H1 (cell line): ENCODE data around the gene G3BP1. TPM values are rescaled to one million over a fixed set of nuclear protein-coding genes. Genes with fewer than 3 reads are reported as not detected.

Source experiments
- CTCF ChIA-PET: fragments of 300-600 bp; sonication (Branson Sonifier 250); formaldehyde crosslinking; loops from one replicate; lab custom pipeline; 2021; ENCODE audit not compliant: partially characterized antibody; lab: Charles Lee
- POLR2A ChIA-PET: fragments of 300-600 bp; sonication (Branson Sonifier 250); formaldehyde crosslinking; loops from one replicate; lab custom pipeline; 2021; ENCODE audit warnings: inconsistent platforms; ENCODE audit not compliant: partially characterized antibody; lab: Charles Lee
- DNase-seq, 2 experiments: peaks; one replicate each; pipeline versions ENCODE4 v3.0.0 to v3.0.0-alpha.2; 2010 to 2022; ENCODE audit warnings: low spot score in 2 of 2, low read depth in 1 of 2, mixed read lengths in 1 of 2
- FAIRE-seq: peaks from 2 replicates; lab custom pipeline; 2011; peaks lifted over from hg19 to GRCh38; lab: Jason Lieb, UNC
- H2AFZ ChIP-seq: 2 replicates; pipeline ENCODE4 v1.8.1; 2012; ENCODE audit warnings: low read length, inconsistent platforms
- H2AK5ac ChIP-seq: 2 replicates; pipeline ENCODE4 v1.6.1; 2013; ENCODE audit warnings: low read depth, low read length
- H2BK120ac ChIP-seq: replicated peaks from 2 replicates; pipeline ENCODE3; 2013; ENCODE audit warnings: low read depth, low read length, inconsistent platforms
- H2BK12ac ChIP-seq: 2 replicates; pipeline ENCODE4 v1.6.1; 2013; ENCODE audit warnings: low read depth, low read length
- H2BK15ac ChIP-seq: 2 replicates; pipeline ENCODE4 v1.6.1; 2013; ENCODE audit warnings: low read length
- H2BK20ac ChIP-seq: 2 replicates; pipeline ENCODE4 v1.6.1; 2013; ENCODE audit warnings: low read length
- H2BK5ac ChIP-seq: 2 replicates; pipeline ENCODE4 v1.6.1; 2013; ENCODE audit warnings: low read depth, low read length
- H3K14ac ChIP-seq: 2 replicates; pipeline ENCODE4 v1.6.1; 2013; ENCODE audit warnings: inconsistent platforms; ENCODE audit not compliant: insufficient read length
- H3K18ac ChIP-seq: 2 replicates; pipeline ENCODE4 v1.6.1; 2013; ENCODE audit warnings: low read length; ENCODE audit errors: extremely low read depth
- H3K23ac ChIP-seq: 2 replicates; pipeline ENCODE4 v1.6.1; 2013; ENCODE audit warnings: inconsistent platforms; ENCODE audit not compliant: insufficient read length
- H3K23me2 ChIP-seq: 2 replicates; pipeline ENCODE4 v1.6.1; 2013; ENCODE audit warnings: low read depth, low read length
- H3K27ac ChIP-seq: 2 replicates; pipeline ENCODE4 v1.6.1; 2011; ENCODE audit warnings: low read depth, low read length, inconsistent platforms
- H3K27me3 ChIP-seq, 4 experiments: replicated peaks in 1 of 4; 1 replicate in 1 of 4; 2 replicates in 3 of 4; pipeline versions ENCODE4 v1.6.1 to v1.8.1; 2011 to 2013; ENCODE audit warnings: low read length in 3 of 4, mild to moderate bottlenecking in 3 of 4, inconsistent platforms in 2 of 4, mixed read lengths in 2 of 4, moderate library complexity in 1 of 4; ENCODE audit not compliant: control insufficient read depth in 3 of 4, insufficient read depth in 3 of 4; ENCODE audit errors: extremely low read depth in 1 of 4
- H3K36me3 ChIP-seq, 4 experiments: 2 replicates each; pipeline versions ENCODE4 v1.6.1 to v1.8.1; 2011 to 2013; ENCODE audit warnings: mild to moderate bottlenecking in 4 of 4, low read length in 3 of 4, moderate library complexity in 2 of 4, control low read depth in 1 of 4, inconsistent platforms in 1 of 4; ENCODE audit not compliant: insufficient read depth in 4 of 4, control insufficient read depth in 2 of 4
- H3K4ac ChIP-seq: replicated peaks from 2 replicates; pipeline ENCODE3; 2013; ENCODE audit warnings: low read length, low read depth, mixed read lengths, inconsistent platforms; ENCODE audit not compliant: insufficient read length
- H3K4me1 ChIP-seq, 4 experiments: replicated peaks in 1 of 4; 1 replicate in 1 of 4; 2 replicates in 3 of 4; pipeline versions ENCODE4 v1.6.1 to v1.8.1; 2011 to 2013; ENCODE audit warnings: low read length in 3 of 4, inconsistent platforms in 2 of 4, mixed read lengths in 1 of 4; ENCODE audit not compliant: insufficient read depth in 4 of 4, control insufficient read depth in 3 of 4
- H3K4me2 ChIP-seq, 2 experiments: 2 replicates each; pipeline versions ENCODE4 v1.6.1 to v1.8.1; 2011 to 2013; ENCODE audit warnings: low read depth in 2 of 2, low read length in 2 of 2, control low read depth in 1 of 2, inconsistent platforms in 1 of 2, mild to moderate bottlenecking in 1 of 2; ENCODE audit not compliant: insufficient read depth in 1 of 2
- H3K4me3 ChIP-seq, 4 experiments: fragments of 200-600, 300-600 bp in 1 of 4; sonication (generic), shearing (Covaris generic), sonication (Bioruptor Twin) in 1 of 4; 2 replicates each; pipeline versions ENCODE4 v1.5.1 to v1.8.1; 2011 to 2016; ENCODE audit warnings: low read length in 4 of 4, low read depth in 3 of 4, control low read depth in 2 of 4, inconsistent platforms in 2 of 4, mild to moderate bottlenecking in 2 of 4, mixed read lengths in 1 of 4, moderate library complexity in 1 of 4; ENCODE audit not compliant: insufficient read depth in 2 of 4; ENCODE audit errors: extremely low read depth in 1 of 4
- H3K56ac ChIP-seq: replicated peaks from 2 replicates; pipeline ENCODE3; 2013; ENCODE audit warnings: low read depth, mild to moderate bottlenecking, mixed read lengths, low read length, inconsistent platforms; ENCODE audit not compliant: insufficient read length
- H3K79me1 ChIP-seq: 2 replicates; pipeline ENCODE4 v1.6.1; 2013; ENCODE audit warnings: low read depth, low read length, control low read depth
- H3K79me2 ChIP-seq, 2 experiments: 2 replicates each; pipeline versions ENCODE4 v1.6.1 to v1.8.1; 2012 to 2013; ENCODE audit warnings: low read length in 2 of 2, mild to moderate bottlenecking in 2 of 2, inconsistent platforms in 1 of 2; ENCODE audit not compliant: insufficient read depth in 2 of 2, control insufficient read depth in 1 of 2
- H3K9ac ChIP-seq, 4 experiments: replicated peaks in 1 of 4; 1 replicate in 1 of 4; 2 replicates in 3 of 4; pipeline versions ENCODE4 v1.6.1 to v1.8.1; 2011 to 2013; ENCODE audit warnings: low read depth in 3 of 4, low read length in 3 of 4, control low read depth in 2 of 4, mild to moderate bottlenecking in 2 of 4, moderate library complexity in 2 of 4, inconsistent platforms in 1 of 4; ENCODE audit errors: extremely low read depth in 1 of 4
- H3K9me3 ChIP-seq, 2 experiments: 2 replicates each; pipeline versions ENCODE4 v1.6.1 to v1.8.1; 2012 to 2013; ENCODE audit warnings: mild to moderate bottlenecking in 2 of 2, moderate library complexity in 2 of 2, control low read depth in 1 of 2, inconsistent platforms in 1 of 2, low read depth in 1 of 2, low read length in 1 of 2, mixed read lengths in 1 of 2; ENCODE audit not compliant: insufficient read depth in 2 of 2
- H4K20me1 ChIP-seq, 2 experiments: replicated peaks in 1 of 2; 2 replicates each; pipeline versions ENCODE3 to v1.8.1; 2011 to 2013; ENCODE audit warnings: inconsistent platforms in 2 of 2, low read length in 2 of 2, mild to moderate bottlenecking in 1 of 2; ENCODE audit not compliant: insufficient read depth in 2 of 2, control insufficient read depth in 1 of 2
- H4K5ac ChIP-seq: 2 replicates; pipeline ENCODE4 v1.6.1; 2013; ENCODE audit warnings: low read length, low read depth, mixed read lengths, inconsistent platforms; ENCODE audit not compliant: insufficient read length
- H4K8ac ChIP-seq: 2 replicates; pipeline ENCODE4 v1.8.0; 2013; ENCODE audit warnings: mild to moderate bottlenecking, moderate library complexity, low read length, inconsistent platforms; ENCODE audit not compliant: insufficient read depth; ENCODE audit errors: extremely low read depth
- H4K91ac ChIP-seq: replicated peaks from 2 replicates; pipeline ENCODE3; 2013; ENCODE audit warnings: low read length, mixed read lengths, inconsistent platforms; ENCODE audit not compliant: insufficient read length
- BCL11A ChIP-seq, 2 experiments: IDR thresholded peaks; one replicate each; pipeline ENCODE4 v1.6.1; 2011; ENCODE audit warnings: low read depth in 2 of 2, low read length in 2 of 2, mild to moderate bottlenecking in 2 of 2
- JUND ChIP-seq: IDR thresholded peaks from 2 replicates; pipeline ENCODE4 v1.6.1; 2011; ENCODE audit warnings: mild to moderate bottlenecking, improper control_type of control experiment, low read length
- WGBS, 2 experiments: shearing (Covaris generic) in 1 of 2; methylation state at CpG; one replicate each; pipeline versions ENCODE4 v1.1.6 to v1.1.7; 2013 to 2015; ENCODE audit warnings: low lambda C conversion rate in 2 of 2, mixed read lengths in 2 of 2, inconsistent platforms in 1 of 2, low coverage in 1 of 2, missing lambda C conversion rate in 1 of 2; ENCODE audit not compliant: insufficient replicate concordance in 2 of 2, insufficient coverage in 1 of 2, insufficient read length in 1 of 2; ENCODE audit errors: extremely low coverage in 1 of 2, missing lambda C conversion rate in 1 of 2; 5-methylcytosine and 5-hydroxymethylcytosine counted together
- polyA plus RNA-seq, 7 experiments: library from polyadenylated mRNA; depleted of rRNA in 3 of 7; stranded (reverse) in 5 of 7; unstranded in 2 of 7; fragments of >200 nt in 5 of 7; fragments of 200-250 nt in 2 of 7; gene quantifications; 1 replicate in 5 of 7; 2 replicates in 1 of 7; 4 replicates in 1 of 7; pipeline versions ENCODE4 v1.2.1 to v1.2.3, GENCODE V29; 2011 to 2013; ENCODE audit warnings: missing spikeins in 2 of 7, mixed read lengths in 2 of 7
- total RNA-seq: library from RNA; stranded (reverse); fragmentation: NEBNext Ultra II Directional; extraction: Animal tissue kit (Norgen Biotek cat#: 25700); gene quantifications from 2 replicates; pipeline ENCODE4 v1.2.1, GENCODE V29; 2021

G3BP1 gene
- total and polyA plus RNA-seq, 2 of the 8 experiments (the other 6 are each of a cell fraction or from before 2014, with no cell fraction given) = 71.2 to 516 TPM

DNA sequence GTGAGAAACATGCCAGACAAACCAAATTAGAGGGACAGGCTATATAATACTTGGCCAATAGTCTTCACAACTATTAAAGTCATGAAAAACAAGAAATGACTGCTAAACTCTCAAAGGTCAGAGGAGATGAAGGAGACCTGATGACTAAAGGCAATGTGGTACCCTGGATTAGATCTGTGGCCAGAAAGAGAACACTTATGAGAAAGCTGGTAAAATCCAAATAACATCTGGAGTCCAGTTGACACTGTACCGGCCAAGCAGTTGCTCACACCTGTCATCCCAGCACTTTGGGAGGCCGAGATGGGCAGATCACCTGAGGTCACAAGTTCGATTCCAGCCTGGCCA lies 37.7 kb upstream of the G3BP1 start:
- H4K5ac ChIP-seq = no peak overlapping the region
- POLR2A ChIA-PET = no interaction called here
- H2BK12ac ChIP-seq = no peak overlapping the region
- CTCF ChIA-PET = interaction anchor here (16.4 to 38.0 kb wide), 2 partner anchors 15 to 70 kb away, joined by 198 to 991 read pairs; no protein-coding TSS in a partner anchor
- H3K27ac ChIP-seq = no peak overlapping the region
- peaks cover 13 to 17% of the 10 kb centered on the region in 2 experiments for H3K9me3 ChIP-seq
- no peak overlapping the region for H4K8ac ChIP-seq
- no peak overlapping the region for H2BK120ac ChIP-seq
- H3K4ac ChIP-seq = no peak overlapping the region
- 89% methylated on average over 3 of the region's 3 CpGs; no CpG with 5 or more reads in 1 of the 2 experiments for WGBS, 2 experiments
- no peak overlapping the region for H2BK15ac ChIP-seq
- H4K91ac ChIP-seq = no peak overlapping the region
- no peak for FAIRE-seq
- H2AFZ ChIP-seq = no peak overlapping the region
- H3K27me3 ChIP-seq = no peaks in the 10 kb centered on the region
- peaks cover 0 to 7% (median 3%) of the 10 kb centered on the region in 4 experiments; a peak in 3 of 7 replicates for H3K4me1 ChIP-seq
- peaks cover 2% of the 10 kb centered on the region; the same call in 1 of the 2 replicates for H3K23me2 ChIP-seq
- no peak overlapping the region for H2BK5ac ChIP-seq
- no peak overlapping the region for H3K9ac ChIP-seq
- no peak overlapping the region for H3K18ac ChIP-seq
- DNase-seq = no peak
- H4K20me1 ChIP-seq = no peaks in the 10 kb centered on the region
- no peak overlapping the region for H3K56ac ChIP-seq
- H3K79me1 ChIP-seq = no peaks in the 10 kb centered on the region
- peaks cover 0 to 8% (median 0%) of the 10 kb centered on the region in 4 experiments; a peak in 3 of 8 replicates for H3K36me3 ChIP-seq
- H2AK5ac ChIP-seq = no peak overlapping the region
- no peak overlapping the region for H3K4me2 ChIP-seq
- H3K4me3 ChIP-seq = no peak overlapping the region
- no peaks in the 10 kb centered on the region for H3K79me2 ChIP-seq
- H3K23ac ChIP-seq = no peak overlapping the region
- H2BK20ac ChIP-seq = no peak overlapping the region
- no peak overlapping the region for H3K14ac ChIP-seq
- TF ChIP-seq BCL11A (IDR thresholded peaks at IDR 0.05; ENCODE audit: low read depth in 2 of 2, low read length in 2 of 2) = no peak
- no peak for TF ChIP-seq JUND
